IPS DF 6.9 (cell line): ENCODE measurements around the gene GDAP1L1.

Experiments
- DNase-seq: peaks from one replicate; pipeline ENCODE4 v3.0.0-alpha.2; 2013; ENCODE audit warnings: low read depth, low spot score
- H3K27ac ChIP-seq: one replicate; pipeline ENCODE4 v1.5.1; 2013; ENCODE audit warnings: low read length, control low read depth
- H3K27me3 ChIP-seq: 2 replicates; pipeline ENCODE4 v1.6.1; 2013; ENCODE audit warnings: mild to moderate bottlenecking, low read length; ENCODE audit not compliant: control insufficient read depth, insufficient read depth
- H3K36me3 ChIP-seq: 2 replicates; pipeline ENCODE4 v1.6.1; 2013; ENCODE audit warnings: low read length; ENCODE audit not compliant: control insufficient read depth, insufficient read depth
- H3K4me1 ChIP-seq: 2 replicates; pipeline ENCODE4 v1.6.1; 2013; ENCODE audit warnings: low read length; ENCODE audit not compliant: control insufficient read depth, insufficient read depth
- H3K4me3 ChIP-seq: 2 replicates; pipeline ENCODE4 v1.5.1; 2013; ENCODE audit warnings: mild to moderate bottlenecking, low read length
- H3K9me3 ChIP-seq: 2 replicates; pipeline ENCODE4 v1.6.1; 2013; ENCODE audit warnings: low read length, inconsistent platforms; ENCODE audit not compliant: control insufficient read depth, insufficient read depth
- WGBS: extraction: QIAGEN DNeasy Blood & Tissue Kit; methylation state at CpG from one replicate; pipeline ENCODE4 v1.1.7; 2013; ENCODE audit warnings: mixed read lengths, missing lambda C conversion rate; ENCODE audit not compliant: insufficient read length, insufficient coverage; 5-methylcytosine and 5-hydroxymethylcytosine counted together

Gene GDAP1L1

GRCh38 chr20:44253528-44253927, 6.4 kb downstream of the GDAP1L1 start:
- DNase-seq: no peak
- Histone ChIP-seq H3K4me3 (no peak overlapping the region), H3K4me1 (no peaks in the 10 kb centered on the region), H3K9me3 (no peaks in the 10 kb centered on the region), H3K36me3 (no peaks in the 10 kb centered on the region), H3K27me3 (no peaks in the 10 kb centered on the region), H3K27ac (no peak overlapping the region)
- WGBS: no CpG with 5 or more reads among the region's 3 CpGs

GRCh38 chr20:44254073-44254472, 7.0 kb downstream of the GDAP1L1 start:
- no peaks in the 10 kb centered on the region for H3K36me3 ChIP-seq
- no peak for DNase-seq
- no peaks in the 10 kb centered on the region for H3K4me1 ChIP-seq
- WGBS: no CpG with 5 or more reads among the region's 8 CpGs
- H3K9me3 ChIP-seq: no peaks in the 10 kb centered on the region
- H3K27ac ChIP-seq: no peak overlapping the region
- no peak overlapping the region for H3K4me3 ChIP-seq
- H3K27me3 ChIP-seq: no peaks in the 10 kb centered on the region

DNA sequence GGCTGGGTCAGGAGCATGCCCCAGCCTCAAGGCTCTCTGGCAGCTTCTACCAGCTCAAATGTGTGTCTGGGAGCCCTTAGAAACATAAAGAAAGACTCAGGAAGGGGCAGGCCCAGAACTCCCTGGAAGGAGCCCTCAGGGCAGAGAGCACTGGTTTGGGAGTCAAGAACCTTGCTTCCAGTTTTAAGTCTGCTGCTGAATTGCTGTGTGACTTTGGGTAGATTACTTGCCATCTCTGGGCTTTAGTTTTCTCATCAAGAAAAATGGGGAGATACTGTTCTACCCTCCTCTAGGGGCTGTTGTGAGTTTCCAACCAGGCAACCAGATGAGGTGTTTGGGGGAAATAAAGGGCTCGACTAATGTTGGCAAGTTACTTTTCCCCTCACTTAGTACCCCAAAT, 8.8 kb downstream of the GDAP1L1 start:
- no peak overlapping the region for H3K27ac ChIP-seq
- no peaks in the 10 kb centered on the region for H3K9me3 ChIP-seq
- no CpG with 5 or more reads among the region's 1 CpG for WGBS
- no peaks in the 10 kb centered on the region for H3K27me3 ChIP-seq
- H3K4me3 ChIP-seq: no peak overlapping the region
- no peaks in the 10 kb centered on the region for H3K4me1 ChIP-seq
- no peak for DNase-seq
- H3K36me3 ChIP-seq: no peaks in the 10 kb centered on the region

DNA sequence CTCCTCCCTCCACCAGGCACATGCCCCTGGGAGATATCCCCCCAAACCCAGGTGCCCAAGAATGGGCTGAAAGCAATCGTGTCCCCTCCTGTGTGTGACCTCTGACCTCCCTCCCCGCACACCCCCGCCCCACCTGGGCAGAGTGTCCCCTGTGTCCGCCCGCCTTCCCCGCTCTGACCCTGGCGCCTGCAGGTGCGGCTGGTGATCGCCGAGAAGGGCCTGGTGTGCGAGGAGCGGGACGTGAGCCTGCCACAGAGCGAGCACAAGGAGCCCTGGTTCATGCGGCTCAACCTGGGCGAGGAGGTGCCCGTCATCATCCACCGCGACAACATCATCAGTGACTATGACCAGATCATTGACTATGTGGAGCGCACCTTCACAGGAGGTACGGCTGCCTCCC, 9.9 kb downstream of the GDAP1L1 start:
- WGBS: no CpG with 5 or more reads among the region's 21 CpGs
- no peaks in the 10 kb centered on the region for H3K27me3 ChIP-seq
- H3K36me3 ChIP-seq: no peaks in the 10 kb centered on the region
- DNase-seq: no peak
- no peak overlapping the region for H3K4me3 ChIP-seq
- no peaks in the 10 kb centered on the region for H3K4me1 ChIP-seq
- no peaks in the 10 kb centered on the region for H3K9me3 ChIP-seq
- no peak overlapping the region for H3K27ac ChIP-seq

- Histone ChIP-seq H3K27me3 (no peaks in the 10 kb centered on the region), H3K4me1 (no peaks in the 10 kb centered on the region), H3K27ac (no peak overlapping the region), H3K4me3 (no peak overlapping the region), H3K36me3 (no peaks in the 10 kb centered on the region), H3K9me3 (no peaks in the 10 kb centered on the region)
- DNase-seq: no peak
- no CpG with 5 or more reads among the region's 28 CpGs for WGBS
Measured at GRCh38 chr20:44258226-44258890, 11.2 kb downstream of the GDAP1L1 start.

- H3K36me3 ChIP-seq: no peaks in the 10 kb centered on the region
- no peak for DNase-seq
- no peaks in the 10 kb centered on the region for H3K9me3 ChIP-seq
- no peak overlapping the region for H3K27ac ChIP-seq
- no peaks in the 10 kb centered on the region for H3K27me3 ChIP-seq
- H3K4me3 ChIP-seq: no peak overlapping the region
- H3K4me1 ChIP-seq: no peaks in the 10 kb centered on the region
- WGBS: no CpG with 5 or more reads among the region's 5 CpGs
Measured at GRCh38 chr20:44264287-44264686, 17.2 kb downstream of the GDAP1L1 start.

DNA sequence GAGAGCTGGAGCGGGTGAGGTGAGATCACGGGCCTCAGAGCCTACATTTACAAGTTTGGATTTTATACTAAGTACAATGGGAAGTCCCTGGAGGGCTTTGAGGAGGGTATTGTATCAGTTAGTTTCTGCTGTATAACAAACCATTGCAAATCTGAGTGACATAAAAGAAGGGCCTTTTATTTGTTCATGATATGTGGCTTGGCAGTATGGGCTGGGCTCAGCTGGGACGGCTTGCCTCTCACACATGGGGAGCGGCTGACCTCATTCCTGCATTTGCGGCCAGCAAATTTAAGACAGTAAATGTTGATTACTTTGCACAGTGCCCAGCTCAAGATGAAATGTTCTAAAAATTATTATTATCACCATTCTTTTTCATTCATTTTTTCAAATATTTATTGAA, 21.7 kb downstream of the GDAP1L1 start:
- no peak overlapping the region for H3K27ac ChIP-seq
- no peak for DNase-seq
- H3K4me3 ChIP-seq: no peak overlapping the region
- no peaks in the 10 kb centered on the region for H3K36me3 ChIP-seq
- H3K27me3 ChIP-seq: no peaks in the 10 kb centered on the region
- WGBS: no CpG with 5 or more reads among the region's 5 CpGs
- peaks cover 2% of the 10 kb centered on the region; the same call in 1 of the 2 replicates for H3K4me1 ChIP-seq
- no peaks in the 10 kb centered on the region for H3K9me3 ChIP-seq

GRCh38 chr20:44271915-44272663, 25.0 kb downstream of the GDAP1L1 start:
- DNase-seq: peak; percentile 41
- Histone ChIP-seq H3K9me3 (no peaks in the 10 kb centered on the region), H3K27ac (no peak overlapping the region), H3K27me3 (no peaks in the 10 kb centered on the region), H3K4me3 (no peak overlapping the region), H3K36me3 (no peaks in the 10 kb centered on the region), H3K4me1 (peaks cover 2% of the 10 kb centered on the region; the same call in 1 of the 2 replicates)
- no CpG with 5 or more reads among the region's 14 CpGs for WGBS

GRCh38 chr20:44273231-44274215, 26.4 kb downstream of the GDAP1L1 start:
- no peak overlapping the region for H3K4me3 ChIP-seq

DNA sequence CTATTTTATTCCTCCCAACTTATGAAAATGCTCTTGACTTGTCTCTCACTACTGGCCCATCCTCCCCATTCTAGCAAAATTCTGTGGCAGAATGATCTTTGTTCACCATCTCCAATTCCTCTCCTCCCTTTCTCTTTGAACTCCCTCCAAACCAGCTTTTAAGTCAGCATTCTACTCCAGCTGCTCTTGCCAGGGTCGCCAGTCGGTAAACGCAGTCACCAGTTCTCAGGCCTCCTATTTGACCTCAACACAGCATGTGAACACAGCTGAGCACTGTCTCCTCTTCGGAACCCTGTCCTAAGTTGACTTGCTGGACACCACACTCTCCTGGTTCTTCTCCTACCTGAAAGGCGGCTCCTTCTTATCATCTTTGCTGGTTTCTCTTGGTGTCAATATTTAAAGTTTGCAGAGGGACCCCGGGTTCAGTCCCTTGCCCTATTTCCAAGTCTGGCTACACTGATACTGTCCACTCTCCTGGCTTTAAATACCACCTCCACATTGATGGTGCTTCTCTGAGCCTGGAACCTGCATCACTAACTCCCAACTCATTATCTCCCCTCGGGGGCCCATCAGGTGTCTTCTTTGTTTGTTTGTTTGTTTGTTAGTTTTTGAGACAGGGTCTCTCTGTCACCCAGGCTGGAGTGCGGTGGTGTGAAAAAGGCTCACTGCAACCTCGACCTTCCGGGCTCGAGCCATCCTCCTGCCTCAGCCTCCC, 27.4 kb downstream of the GDAP1L1 start:
- no peaks in the 10 kb centered on the region for H3K9me3 ChIP-seq
- H3K36me3 ChIP-seq: no peaks in the 10 kb centered on the region
- H3K4me3 ChIP-seq: no peak overlapping the region
- H3K4me1 ChIP-seq: peaks cover 2% of the 10 kb centered on the region; the same call in 1 of the 2 replicates
- no peak overlapping the region for H3K27ac ChIP-seq
- DNase-seq: no peak
- no CpG with 5 or more reads among the region's 11 CpGs for WGBS
- H3K27me3 ChIP-seq: no peaks in the 10 kb centered on the region

More at GRCh38 chr20:44273231-44274215, 26.4 kb downstream of the GDAP1L1 start:
- no peak overlapping the region for H3K27ac ChIP-seq
- DNase-seq: no peak
- WGBS: no CpG with 5 or more reads among the region's 10 CpGs
- no peaks in the 10 kb centered on the region for H3K9me3 ChIP-seq
- peaks cover 2% of the 10 kb centered on the region; the same call in 1 of the 2 replicates for H3K4me1 ChIP-seq
- no peaks in the 10 kb centered on the region for H3K36me3 ChIP-seq
- H3K27me3 ChIP-seq: no peaks in the 10 kb centered on the region
